MM.1S (cell line): Measurements from ENCODE around the gene CD4.

Source experiments
- CTCF ChIP-seq: fragments of 300-600 bp; sonication (generic); IDR thresholded peaks from 2 replicates; pipeline ENCODE4 v1.5.1; 2016; ENCODE audit warnings: antibody characterized with exemption, low read length, mixed read lengths
- EZH2 ChIP-seq: fragments of 300-600 bp; sonication (generic); optimal IDR thresholded peaks from 2 replicates; pipeline ENCODE3; 2017; ENCODE audit warnings: low read depth, mild to moderate bottlenecking, antibody characterized with exemption, low read length, mixed read lengths
- EZH2phosphoT487 ChIP-seq: fragments of 300-600 bp; sonication (generic); IDR thresholded peaks from 2 replicates; pipeline ENCODE4 v1.6.1; 2018; ENCODE audit warnings: antibody characterized with exemption, low read length

- TF ChIP-seq CTCF: no peak
- no peak for TF ChIP-seq EZH2
- TF ChIP-seq EZH2phosphoT487: no peak
Measured at GRCh38 chr12:6777386-6777785, 11.9 kb upstream of the CD4 start.
